ENCODE measurements around the gene FADD.

- TF ChIP-seq CTCF (IDR thresholded peaks at IDR 0.05; ENCODE audit: insufficient read depth, low read length, poor library complexity, severe bottlenecking), result no peak
- TF ChIP-seq EZH2phosphoT487 (conservative IDR thresholded peaks at IDR 0.05; ENCODE audit: low read length), result no peak
Measured at GRCh38 chr11:70175236-70175698, 27.8 kb upstream of the FADD start.
